Stimulated activated CD4-positive, alpha-beta T cell treated with anti-CD3 and anti-CD28 coated beads, Interleukin-12 subunit alpha, Interleukin-12 subunit beta, amount 100 ng/mL, for 48 hours (primary cell): ENCODE measurements around the gene PHAF1.

Source experiments
- DNase-seq, 3 donors: peaks; one replicate each; pipeline ENCODE4 v3.0.0-alpha.2; 2020; ENCODE audit warnings: low read depth in 2 of 3, low spot score in 1 of 3

Gene PHAF1

DNA sequence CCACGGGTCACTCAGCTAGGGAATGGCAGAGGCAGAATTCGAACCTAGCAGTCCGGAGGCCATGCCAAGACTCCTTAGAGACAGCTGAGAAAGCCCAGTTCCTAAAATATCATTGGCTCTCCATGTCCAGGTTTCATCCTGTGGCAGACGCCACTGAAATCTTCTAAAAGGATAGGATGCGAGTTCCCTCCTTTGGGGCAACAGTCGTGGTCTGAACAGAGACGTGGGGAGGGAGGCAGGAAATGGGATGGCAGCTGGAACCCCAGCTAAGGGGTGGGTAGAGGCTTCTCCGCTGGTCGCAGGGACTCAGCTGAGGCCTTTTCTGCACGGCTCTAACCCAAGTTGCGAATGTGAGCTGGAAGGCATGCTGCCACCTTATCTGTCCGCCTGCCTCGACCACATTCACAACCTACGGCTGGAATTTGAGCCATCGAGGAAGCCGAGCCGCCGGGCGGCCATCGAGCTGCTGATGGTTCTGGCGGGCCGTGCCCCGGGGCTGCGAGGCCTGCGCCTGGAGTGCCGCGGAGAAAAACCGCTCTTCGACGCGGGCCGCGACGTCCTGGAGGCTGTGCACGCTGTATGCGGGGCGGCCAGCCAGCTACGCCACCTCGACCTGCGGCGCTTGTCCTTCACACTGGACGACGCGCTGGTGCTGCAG is 52.9 kb downstream of the PHAF1 start:
- DNase-seq = no peak

DNA sequence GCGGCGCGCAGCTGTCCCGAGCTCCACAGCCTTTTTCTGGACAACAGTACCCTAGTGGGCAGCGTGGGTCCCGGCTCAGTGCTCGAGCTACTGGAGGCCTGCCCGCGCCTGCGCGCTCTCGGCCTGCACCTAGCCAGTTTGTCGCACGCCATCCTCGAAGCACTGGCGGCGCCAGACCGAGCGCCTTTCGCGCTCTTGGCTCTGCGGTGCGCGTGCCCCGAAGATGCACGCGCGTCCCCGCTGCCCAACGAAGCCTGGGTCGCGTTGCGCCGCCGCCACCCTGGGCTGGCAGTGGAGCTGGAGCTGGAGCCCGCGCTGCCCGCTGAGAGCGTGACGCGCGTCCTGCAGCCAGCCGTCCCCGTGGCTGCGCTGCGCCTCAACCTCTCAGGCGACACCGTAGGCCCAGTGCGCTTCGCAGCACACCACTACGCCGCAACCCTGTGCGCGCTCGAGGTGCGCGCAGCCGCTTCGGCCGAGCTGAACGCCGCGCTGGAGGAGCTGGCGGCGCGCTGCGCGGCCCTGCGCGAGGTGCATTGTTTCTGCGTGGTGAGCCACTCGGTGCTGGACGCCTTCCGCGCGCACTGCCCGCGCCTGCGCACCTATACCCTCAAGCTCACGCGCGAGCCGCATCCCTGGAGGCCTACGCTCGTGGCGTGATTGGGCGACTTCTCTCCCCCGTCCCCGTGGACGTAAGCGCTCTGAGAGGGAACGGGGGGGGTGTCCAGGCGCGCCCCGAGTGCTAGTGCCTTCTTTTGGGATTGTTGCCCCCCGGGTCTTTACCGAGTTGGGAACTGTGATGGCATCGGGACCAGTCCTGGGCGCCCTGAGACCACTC is 53.6 kb downstream of the PHAF1 start:
- no peak for DNase-seq

DNA sequence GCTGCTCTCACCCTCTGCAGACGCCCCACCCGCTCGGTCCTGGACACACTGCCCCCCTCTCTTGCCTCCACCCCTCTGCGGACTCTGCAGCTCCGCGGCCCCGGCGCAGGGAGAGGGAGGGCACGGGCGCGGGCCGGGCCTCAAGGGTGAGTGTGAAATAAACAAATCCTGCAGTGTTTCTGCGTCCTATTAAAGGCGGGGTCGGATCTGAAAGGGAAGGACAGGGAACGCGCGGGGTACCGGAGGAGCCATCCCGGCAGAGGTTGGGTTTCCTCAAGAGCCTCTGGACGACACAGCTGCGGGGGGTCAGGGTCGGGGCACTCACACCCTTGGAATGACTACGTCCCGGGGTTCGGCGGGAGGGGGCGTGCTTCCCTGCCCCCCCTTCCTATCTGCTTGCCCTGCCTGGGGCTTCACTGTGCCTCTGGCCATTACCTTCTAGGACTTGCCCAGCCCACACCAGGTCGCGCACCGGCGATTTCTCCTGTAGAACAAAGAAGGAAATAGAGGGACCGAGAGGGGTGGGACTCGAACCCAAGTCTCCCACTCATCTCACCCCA is 54.3 kb downstream of the PHAF1 start:
- DNase-seq = no peak

DNA sequence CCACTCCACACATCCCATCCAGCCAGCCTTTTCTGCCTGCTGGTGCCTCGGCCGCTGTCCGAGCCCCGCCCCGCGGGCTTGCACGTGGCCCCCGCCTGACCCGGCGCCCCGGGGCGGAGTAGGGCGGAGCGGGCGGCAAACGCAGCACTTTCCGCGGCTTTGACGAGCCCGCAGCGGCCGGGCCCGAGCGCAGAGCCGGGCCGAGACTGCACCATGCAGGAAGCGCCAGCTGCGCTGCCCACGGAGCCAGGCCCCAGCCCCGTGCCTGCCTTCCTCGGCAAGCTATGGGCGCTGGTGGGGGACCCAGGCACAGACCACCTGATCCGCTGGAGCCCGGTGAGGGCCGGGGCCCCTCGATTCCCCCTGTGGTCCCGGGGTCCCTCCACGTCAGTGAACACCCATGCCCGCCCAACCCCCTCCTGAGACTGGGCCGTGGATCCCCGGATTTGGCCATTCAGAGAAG is 54.9 kb downstream of the PHAF1 start, which contains the start of gene HSF4:
Gene HSF4, plus strand, starts transcription at position 147 of the 463 bp plus-strand sequence. Its CDS starts 67 bp downstream, at position 214.
- DNase-seq = no peak

DNA sequence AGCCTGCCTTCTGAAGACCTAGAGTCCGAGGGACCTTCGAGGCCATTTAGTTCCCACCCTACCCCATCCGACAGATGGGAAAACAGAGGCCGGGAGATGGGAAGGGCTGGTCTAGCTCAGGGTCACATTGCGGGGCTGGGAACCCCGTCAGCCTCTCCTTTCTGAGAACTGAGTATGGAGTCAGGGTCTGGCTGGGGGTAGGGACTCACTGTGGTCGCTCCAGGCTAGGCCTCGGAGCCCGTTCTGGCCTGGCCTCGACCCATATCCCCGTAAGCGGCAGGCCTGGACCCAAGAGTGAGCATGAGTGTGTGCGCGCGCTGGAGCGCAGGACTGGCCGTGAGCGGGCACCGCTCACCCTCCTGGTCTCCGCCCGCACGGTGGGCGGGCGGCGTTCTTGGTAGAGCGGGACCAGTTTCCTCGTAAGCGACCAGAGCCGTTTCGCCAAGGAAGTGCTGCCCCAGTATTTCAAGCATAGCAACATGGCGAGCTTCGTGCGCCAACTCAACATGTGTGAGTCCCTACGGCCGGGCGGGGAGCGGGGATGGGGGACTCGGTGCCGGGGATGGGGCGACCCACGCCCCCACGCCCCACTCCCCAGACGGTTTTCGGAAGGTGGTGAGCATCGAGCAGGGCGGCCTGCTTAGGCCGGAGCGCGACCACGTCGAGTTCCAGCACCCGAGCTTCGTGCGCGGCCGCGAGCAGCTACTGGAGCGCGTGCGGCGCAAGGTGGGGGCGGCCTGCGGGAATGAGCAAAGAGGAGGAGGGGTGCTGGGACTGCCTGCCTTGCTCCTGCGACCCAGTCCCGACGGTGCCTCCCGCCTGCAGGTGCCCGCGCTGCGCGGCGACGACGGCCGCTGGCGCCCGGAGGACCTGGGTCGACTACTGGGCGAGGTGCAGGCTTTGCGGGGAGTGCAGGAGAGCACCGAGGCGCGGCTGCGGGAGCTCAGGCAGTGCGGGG is 55.7 kb downstream of the PHAF1 start:
- DNase-seq = no peak

DNA sequence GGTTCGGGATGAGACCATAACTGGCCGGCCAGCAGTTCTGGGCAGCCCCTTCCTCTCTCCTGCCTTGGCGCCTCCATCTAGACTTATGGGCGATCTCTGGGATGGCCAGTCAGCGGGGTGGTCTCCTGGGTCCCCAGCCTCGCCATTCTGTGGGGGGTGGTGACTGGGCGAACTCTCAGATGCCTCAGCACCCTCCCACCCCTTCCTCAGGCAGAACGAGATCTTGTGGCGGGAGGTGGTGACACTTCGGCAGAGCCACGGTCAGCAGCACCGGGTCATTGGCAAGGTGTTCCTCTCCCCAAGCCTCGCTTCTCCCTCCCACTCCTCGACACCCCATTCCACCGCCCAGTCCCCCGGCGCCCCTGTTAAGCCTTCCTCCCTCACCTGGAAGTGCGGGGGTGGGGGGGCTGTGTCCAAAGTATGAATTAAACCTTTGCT is 56.4 kb downstream of the PHAF1 start:
- no peak for DNase-seq

DNA sequence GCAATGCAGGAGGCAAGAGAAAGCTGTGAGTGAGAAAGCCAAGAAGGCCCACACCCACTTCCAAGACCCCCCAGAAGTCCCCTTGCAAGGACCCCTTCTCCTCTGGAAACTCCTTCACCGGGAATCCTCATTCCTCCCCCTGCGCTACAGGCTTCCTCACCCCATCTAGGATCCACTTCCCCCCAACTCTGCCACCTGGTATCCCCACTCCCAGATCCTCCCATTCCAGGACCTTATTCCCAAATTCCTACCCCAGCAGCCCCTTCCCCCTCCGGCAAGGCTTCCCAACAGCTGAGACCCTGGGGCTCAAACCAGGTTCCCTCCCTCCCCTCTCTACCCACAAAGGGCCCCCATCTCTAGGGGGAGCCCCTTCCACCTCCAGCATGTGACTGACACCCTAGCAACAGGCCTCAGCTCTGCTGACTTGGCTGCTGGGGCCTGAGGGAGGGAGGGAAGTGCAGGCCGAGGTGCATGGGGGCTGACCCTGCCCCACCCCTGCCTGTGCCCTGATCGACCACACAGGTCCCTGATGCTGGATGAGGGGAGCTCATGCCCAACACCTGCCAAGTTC is 56.9 kb downstream of the PHAF1 start:
- no peak for DNase-seq

DNA sequence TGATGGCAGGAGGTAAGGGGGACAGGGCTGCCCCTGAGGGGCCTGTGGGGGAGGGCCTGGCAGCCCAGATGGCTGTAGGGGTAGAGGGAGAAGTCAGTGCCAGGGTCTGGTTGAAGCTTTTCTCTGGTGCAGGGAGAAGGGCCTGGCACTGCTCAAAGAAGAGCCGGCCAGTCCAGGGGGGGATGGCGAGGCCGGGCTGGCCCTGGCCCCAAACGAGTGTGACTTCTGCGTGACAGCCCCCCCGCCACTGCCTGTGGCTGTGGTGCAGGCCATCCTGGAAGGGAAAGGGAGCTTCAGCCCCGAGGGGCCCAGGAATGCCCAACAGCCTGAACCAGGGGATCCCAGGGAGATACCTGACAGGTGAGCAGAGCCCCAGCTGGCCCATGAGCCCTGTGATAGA is 57.8 kb downstream of the PHAF1 start:
- DNase-seq = no peak

DNA sequence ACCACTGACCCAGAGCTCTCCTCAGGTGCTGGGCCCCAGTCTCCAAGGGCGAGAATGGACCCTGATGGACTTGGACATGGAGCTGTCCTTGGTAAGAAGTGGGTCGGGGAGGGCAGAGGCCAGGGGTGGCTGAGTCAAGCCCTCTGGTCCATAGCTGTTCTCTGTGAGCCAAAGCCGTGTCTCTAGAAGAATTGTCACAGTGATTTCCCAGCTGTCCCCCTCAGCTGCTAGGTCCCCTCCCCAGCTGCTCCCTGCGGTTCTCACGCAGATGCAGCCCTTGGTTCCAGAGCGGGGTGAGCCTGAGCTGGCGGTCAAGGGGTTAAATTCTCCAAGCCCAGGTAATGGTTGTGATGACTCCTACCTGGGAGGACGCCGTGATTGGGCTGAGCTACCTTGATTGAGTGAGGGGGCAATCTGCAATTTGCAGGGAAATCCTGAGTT is 59.3 kb downstream of the PHAF1 start:
- DNase-seq = no peak

DNA sequence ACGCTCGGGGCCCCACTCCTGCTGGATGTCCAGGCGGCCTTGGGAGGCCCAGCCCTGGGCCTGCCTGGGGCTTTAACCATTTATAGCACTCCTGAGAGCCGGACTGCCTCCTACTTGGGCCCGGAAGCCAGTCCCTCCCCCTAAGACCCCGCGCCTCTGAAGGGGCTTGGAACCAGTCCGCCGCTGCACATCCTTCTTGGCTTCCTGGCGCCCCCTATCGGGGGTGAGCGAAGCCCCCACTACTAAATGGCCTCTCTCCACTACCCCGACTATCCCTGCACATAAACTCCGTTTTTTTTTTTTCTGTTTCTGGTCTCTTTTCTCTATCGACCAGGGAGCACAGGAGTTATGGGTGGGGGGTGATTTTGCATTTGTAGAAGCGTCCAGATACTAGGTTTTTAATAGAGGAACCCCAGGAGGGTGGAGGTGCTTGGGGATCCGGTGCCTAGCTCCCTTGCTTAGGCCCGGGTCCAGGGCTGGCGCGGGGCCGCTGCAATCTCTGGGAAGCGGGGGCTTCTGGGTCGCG is 60.0 kb downstream of the PHAF1 start:
- DNase-seq = no peak

DNA sequence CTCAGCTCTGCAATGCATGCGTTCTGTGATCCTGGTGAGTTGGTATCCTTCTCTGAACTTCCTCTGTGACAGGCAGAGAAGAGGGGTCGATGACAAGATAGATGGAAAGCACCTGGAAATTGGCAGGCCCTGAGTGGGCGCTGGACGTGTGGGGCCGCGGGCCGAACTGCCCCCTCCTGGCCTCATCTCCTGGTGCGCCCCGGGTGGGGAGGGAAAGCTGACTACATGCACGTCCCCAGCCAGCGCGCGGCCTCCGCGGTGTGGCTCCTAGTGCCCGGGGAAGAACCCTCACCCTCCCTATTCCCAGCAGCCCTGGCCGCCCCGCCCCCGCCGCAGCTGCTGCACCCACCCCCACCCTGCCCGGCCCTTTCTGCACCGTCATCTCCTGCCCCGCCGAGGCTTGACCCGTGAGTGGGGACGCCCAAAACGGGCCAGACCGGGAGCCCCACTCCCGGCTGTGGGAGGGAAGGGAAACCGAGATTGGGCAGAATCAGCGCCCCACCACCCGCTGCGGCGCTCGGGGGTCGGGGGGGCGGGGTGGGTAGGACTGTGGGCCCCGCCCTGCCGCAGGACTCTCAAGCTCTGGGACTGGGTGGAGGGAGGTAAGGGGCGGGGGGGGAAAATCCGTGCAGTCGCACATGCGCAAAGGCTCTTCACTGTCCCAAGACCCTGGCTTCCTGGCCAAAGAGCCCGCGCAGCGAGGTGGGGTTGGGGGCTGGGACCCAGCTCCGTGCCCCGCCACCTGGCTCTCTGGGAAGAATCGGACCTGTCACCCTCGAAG is 60.6 kb downstream of the PHAF1 start, which contains the start of gene NOL3:
Gene NOL3, plus strand, starts transcription at position 371 of the 781 bp plus-strand sequence.
- no peak for DNase-seq

DNA sequence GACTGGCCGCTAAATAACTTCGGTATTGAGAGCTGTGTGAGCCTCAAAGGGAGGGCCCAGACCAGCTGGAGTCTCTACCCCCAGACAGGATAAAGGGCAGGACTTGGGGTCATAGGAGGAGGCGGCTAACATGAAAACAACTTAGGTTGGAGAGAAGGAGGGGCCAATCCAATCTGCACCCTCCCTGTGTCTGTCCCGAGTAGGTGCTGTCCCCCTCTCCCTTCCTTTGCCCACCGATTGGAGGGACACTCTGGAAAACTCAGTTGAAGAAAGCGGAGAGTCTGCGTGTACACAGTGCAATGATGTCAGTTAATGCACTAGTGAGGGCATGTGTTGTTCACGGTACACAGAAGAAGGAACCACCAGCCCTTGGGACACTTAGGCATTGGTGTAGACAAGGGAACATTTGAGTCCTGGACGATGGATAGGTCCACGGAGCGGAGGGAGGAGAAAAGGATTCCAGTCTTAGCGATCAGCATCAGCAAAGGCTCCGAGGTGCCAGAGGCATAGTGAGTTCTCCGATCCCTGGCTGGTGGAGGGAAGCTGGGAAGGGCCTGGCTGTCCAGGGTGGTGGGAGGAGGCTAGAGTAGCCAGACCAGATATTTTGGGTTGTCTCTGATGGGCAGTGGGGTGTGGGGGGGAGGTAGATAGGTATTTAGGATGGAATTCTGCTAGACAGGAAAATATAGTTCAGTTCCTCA is 61.4 kb downstream of the PHAF1 start:
- no peak for DNase-seq

DNA sequence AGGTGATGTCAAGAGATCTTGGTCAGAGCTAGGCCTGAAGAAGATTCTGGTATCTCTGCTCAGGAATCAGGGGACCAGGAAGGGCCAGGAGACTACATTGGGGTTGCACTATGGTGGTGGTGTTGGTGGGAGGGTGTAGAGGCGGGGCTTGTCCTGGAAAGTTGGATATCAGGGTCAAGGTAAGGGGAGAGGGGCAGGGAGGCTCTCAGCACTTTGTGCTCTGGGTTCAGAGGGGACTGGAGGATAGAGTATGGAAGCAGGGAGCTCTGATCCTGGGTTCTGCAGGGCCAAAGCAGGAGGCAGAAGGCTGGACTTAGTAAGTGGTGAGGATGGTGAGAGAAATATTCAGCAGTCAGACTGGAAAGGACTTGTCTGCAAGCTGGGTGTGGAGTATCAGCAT is 63.6 kb downstream of the PHAF1 start:
- no peak for DNase-seq

DNA sequence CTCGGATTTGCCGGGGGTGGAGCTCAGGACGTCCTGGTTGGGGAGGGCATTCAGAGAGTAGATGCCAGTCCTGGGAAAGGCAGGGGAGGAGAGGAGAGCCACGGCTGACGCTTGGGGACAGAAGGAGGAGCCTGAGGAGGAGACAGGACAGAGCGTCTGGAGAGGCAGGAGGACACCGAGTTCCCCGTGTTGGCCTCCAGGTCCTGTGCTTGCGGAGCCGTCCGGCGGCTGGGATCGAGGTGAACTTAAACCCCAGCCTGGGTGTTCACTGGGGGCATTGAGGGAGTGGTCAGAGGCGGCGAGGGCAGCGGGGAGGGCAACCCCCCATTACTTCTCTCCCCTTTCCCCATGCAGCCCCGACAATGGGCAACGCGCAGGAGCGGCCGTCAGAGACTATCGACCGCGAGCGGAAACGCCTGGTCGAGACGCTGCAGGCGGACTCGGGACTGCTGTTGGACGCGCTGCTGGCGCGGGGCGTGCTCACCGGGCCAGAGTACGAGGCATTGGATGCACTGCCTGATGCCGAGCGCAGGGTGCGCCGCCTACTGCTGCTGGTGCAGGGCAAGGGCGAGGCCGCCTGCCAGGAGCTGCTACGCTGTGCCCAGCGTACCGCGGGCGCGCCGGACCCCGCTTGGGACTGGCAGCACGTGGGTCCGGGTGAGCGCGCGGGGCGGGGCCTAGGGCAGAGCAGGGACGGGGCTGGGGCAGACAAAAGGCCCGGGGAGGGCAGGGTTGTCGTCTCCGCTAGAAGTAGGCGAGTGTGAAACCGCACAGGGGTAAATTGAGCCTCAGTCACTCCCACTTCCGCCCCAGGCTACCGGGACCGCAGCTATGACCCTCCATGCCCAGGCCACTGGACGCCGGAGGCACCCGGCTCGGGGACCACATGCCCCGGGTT is 64.3 kb downstream of the PHAF1 start:
- DNase-seq = peak in 1 of 3 donors; percentile 55

DNA sequence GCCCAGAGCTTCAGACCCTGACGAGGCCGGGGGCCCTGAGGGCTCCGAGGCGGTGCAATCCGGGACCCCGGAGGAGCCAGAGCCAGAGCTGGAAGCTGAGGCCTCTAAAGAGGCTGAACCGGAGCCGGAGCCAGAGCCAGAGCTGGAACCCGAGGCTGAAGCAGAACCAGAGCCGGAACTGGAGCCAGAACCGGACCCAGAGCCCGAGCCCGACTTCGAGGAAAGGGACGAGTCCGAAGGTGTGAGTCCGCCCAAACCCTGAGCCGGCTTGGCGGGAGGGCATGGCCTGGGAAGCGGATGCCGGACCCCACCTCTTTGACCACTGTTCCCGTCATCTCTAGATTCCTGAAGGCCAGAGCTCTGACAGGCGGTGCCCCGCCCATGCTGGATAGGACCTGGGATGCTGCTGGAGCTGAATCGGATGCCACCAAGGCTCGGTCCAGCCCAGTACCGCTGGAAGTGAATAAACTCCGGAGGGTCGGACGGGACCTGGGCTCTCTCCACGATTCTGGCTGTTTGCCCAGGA is 65.0 kb downstream of the PHAF1 start:
- DNase-seq = no peak

DNA sequence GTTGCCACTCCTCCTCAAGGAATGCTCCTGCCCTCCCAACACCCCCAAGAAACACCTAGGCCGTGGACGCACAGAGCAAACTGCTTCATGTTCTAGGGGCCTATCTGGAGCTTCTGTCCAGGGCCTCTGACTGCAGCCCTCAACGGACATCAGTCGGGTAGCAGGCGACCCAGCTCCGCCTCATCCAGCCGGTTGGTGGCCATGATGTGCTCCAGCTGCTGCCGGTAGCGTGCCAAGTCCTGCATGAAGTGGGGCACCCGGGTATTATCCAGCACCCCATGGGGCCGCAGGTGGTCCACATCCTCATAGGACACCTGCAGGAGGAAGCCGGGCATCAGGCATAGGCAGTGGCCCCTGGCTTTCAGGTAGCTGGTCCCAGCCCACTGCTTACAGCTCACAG is 66.9 kb downstream of the PHAF1 start:
- no peak for DNase-seq
